Astrocyte (in vitro differentiated cells and primary cell): Measurements from ENCODE around the gene COMT.

Experiments used
- CTCF ChIP-seq: IDR thresholded peaks from 2 replicates; pipeline ENCODE4 v1.5.1; 2011; ENCODE audit warnings: low read depth, mild to moderate bottlenecking, inconsistent platforms, low read length, moderate library complexity; ENCODE audit not compliant: insufficient read depth
- EZH2 ChIP-seq: IDR thresholded peaks from 2 replicates; pipeline ENCODE4 v1.6.1; 2012; ENCODE audit warnings: mild to moderate bottlenecking, low read length, inconsistent platforms; ENCODE audit not compliant: insufficient read depth

DNA sequence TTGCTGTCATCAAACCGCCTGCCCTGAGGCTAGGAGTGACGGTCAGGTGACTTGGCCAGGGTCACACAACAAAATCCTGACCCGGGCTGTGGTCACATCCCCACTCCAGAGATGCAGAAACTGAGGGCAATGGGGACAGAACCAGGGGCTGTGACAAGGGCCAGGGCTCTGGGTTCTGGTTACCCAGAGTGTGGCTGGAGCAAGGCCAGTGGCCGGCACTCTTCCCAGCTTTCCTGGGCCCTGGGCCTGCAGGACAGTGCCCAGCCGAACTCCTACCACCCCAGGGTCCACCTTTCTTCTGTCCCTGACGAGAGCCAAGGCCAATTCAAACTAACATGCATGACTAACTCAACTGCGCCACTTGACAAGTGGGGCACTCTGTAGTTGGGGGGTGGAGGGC lies 39.2 kb downstream of the COMT start:
- TF ChIP-seq CTCF = no peak
- TF ChIP-seq EZH2 = no peak
